GM12874 (cell line): ENCODE results near the gene PACS2.

Experiments
- CTCF ChIP-seq: IDR thresholded peaks from 2 replicates; pipeline ENCODE4 v1.5.1; 2011; ENCODE audit warnings: low read depth, mild to moderate bottlenecking, control low read depth, low read length, moderate library complexity; ENCODE audit not compliant: insufficient read depth

PACS2 gene

GRCh38 chr14:105314287-105315200, at the start of gene PACS2:
PACS2 (plus strand) TSS chr14:105314748; CDS start chr14:105314919, 171 bp downstream.
- TF ChIP-seq CTCF: no peak

- TF ChIP-seq CTCF: no peak
Observed at GRCh38 chr14:105267820-105268548, 46.6 kb upstream of the PACS2 start.

- no peak for TF ChIP-seq CTCF
Observed at GRCh38 chr14:105268736-105269354, 45.7 kb upstream of the PACS2 start.

- TF ChIP-seq CTCF: no peak
Observed at GRCh38 chr14:105269405-105269804, 45.1 kb upstream of the PACS2 start.

- TF ChIP-seq CTCF: no peak
Observed at GRCh38 chr14:105271224-105271890, 43.2 kb upstream of the PACS2 start.

GRCh38 chr14:105272623-105273022, 41.9 kb upstream of the PACS2 start:
- TF ChIP-seq CTCF: no peak

GRCh38 chr14:105273062-105273461, 41.5 kb upstream of the PACS2 start:
- no peak for TF ChIP-seq CTCF
